ENCODE measurements around the gene CALML4. TPM values are rescaled to one million over a fixed set of nuclear protein-coding genes. Genes with fewer than 3 reads are reported as not detected.
A peak's percentile ranks its signal among the peaks of the same experiment; 100 is the strongest.

The CALML4 gene
- total and polyA plus RNA-seq, 7 donors = 0.85 to 2.2 (median 1.4) TPM

DNA sequence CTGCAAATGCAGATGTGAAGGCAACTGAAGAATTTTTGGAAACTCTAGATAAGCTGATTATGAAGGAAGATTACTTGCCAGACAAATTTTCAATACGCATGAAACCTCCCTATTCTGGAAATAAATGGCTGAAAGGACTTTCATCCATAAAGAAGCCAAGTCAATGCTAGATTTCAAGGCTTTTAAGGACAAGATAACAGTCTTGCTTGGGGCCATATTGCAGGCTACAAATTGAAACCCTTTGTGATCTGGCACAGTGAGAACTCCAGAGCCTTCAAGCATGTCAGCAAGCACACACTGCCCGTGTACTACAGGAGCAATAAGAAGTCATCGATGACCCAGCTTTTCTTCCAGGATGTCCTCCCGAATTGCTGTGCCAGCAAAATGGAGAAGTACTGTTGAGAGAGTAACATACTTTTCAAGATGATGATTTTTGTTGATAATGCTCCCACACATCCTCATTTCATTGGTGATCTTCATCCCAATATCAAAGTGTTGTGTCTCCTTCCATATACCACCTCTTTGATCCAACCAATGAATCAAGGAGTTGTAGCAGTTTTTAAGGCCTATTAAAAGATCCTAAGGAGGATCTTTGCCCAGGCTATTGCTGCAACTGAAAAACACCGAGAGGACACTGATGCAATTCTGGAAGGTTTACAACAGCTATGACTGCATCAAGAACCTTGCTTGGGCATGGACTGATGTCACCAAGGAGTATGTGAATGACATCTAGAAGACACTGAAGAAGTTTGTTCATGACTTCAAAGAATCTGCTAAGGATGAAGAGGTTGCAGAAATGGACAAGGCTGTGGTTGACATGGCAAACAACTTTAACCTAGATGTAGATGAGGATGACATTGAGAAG, 20.3 kb downstream of the CALML4 start:
- TF ChIP-seq CTCF (IDR thresholded peaks at IDR 0.05) = no peak
- H3K4me1 ChIP-seq = peaks cover 35% of the 10 kb centered on the region
- peaks cover 7 to 46% of the 10 kb centered on the region in 2 donors for H3K36me3 ChIP-seq (ENCODE audit: insufficient read depth in 1 of 2, low read depth in 1 of 2)
- peak in 2 of 4 donors; percentile 60 to 69 for ATAC-seq
- no peak for DNase-seq
- no peaks in the 10 kb centered on the region for H3K27me3 ChIP-seq (ENCODE audit: insufficient read depth in 3 of 3, low read length in 2 of 3)
- intact Hi-C loops (cut with DNase I) = no loop called here
- H3K9me3 ChIP-seq = no peaks in the 10 kb centered on the region
- no peak overlapping the region for H3K27ac ChIP-seq
- WGBS, 3 donors = 75 to 85% (median 78%) methylated on average over 5 of the region's 5 CpGs
- H3K4me3 ChIP-seq = no peak overlapping the region

DNA sequence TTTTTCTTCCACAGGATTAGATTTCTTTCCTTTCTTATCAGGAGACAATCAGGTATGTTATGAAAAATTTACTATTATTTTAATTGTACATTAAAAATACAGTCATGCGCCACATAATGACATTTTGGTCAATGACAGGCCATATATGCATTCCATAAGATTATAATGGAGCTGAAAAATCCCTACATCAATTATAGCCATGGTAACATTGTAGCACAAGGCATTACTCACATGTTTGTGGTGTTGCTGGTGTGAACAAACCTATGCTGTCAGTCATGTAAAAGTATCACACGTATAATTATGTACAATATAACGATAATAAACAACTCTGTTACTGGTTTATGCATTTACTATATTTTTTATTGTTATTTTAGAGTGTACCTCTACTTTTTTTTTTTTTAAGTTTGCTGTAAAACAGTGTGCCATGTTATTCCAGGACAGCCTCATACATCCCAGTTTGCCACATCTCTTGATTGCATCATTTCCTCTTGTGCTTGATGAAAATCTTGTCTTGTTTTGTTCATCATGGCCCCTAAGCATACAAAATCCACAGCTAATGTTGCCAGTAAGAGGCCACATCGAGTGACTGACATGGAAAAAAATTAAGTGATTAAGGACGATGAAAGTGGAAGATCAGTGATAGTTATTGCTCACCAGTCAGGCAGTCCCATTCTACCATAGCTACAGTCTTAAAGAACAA, 21.4 kb downstream of the CALML4 start:
- peaks cover 7 to 46% of the 10 kb centered on the region in 2 donors for H3K36me3 ChIP-seq (ENCODE audit: insufficient read depth in 1 of 2, low read depth in 1 of 2)
- no peak for DNase-seq
- H3K9me3 ChIP-seq = no peaks in the 10 kb centered on the region
- 90 to 93% (median 90%) methylated on average over 5 of the region's 5 CpGs for WGBS, 3 donors
- no peak for ATAC-seq
- H3K27ac ChIP-seq = no peak overlapping the region
- H3K27me3 ChIP-seq (ENCODE audit: insufficient read depth in 3 of 3, low read length in 2 of 3) = no peaks in the 10 kb centered on the region
- no peak for TF ChIP-seq CTCF (IDR thresholded peaks at IDR 0.05)
- intact Hi-C loops (cut with DNase I) = no loop called here
- no peak overlapping the region for H3K4me3 ChIP-seq
- peaks cover 26% of the 10 kb centered on the region for H3K4me1 ChIP-seq

DNA sequence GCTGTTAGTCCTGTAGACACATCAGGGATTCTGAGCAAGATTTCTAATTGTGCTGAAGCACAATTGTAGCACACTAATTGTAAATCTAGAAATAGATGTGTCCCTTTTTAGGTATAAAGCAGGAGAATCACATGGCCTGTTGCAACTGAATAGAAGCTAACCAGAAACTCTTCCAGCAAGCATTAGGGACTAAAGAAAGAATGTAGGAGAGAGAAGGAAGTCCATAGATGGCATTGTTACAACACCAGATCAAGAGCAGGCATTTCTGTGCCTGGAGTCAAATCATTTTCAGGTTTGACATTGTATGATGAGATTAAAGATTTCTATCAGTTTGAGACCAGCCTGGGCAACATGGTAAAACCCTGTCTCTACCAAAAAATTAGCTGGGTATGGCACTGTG, 27.4 kb downstream of the CALML4 start:
- Histone ChIP-seq H3K27me3 (ENCODE audit: insufficient read depth in 3 of 3, low read length in 2 of 3) (no peaks in the 10 kb centered on the region), H3K9me3 (no peaks in the 10 kb centered on the region), H3K36me3 (ENCODE audit: insufficient read depth in 1 of 2, low read depth in 1 of 2) (peaks cover 4 to 66% of the 10 kb centered on the region in 2 donors), H3K27ac (no peak overlapping the region), H3K4me1 (no peaks in the 10 kb centered on the region), H3K4me3 (no peak overlapping the region)
- intact Hi-C loops (cut with DNase I) = no loop called here
- TF ChIP-seq CTCF (IDR thresholded peaks at IDR 0.05) = no peak
- DNase-seq (no peak), ATAC-seq (no peak)

- intact Hi-C loops (cut with DNase I) = no loop called here
- Histone ChIP-seq H3K4me3 (no peak overlapping the region), H3K27ac (no peak overlapping the region), H3K4me1 (no peaks in the 10 kb centered on the region), H3K36me3 (ENCODE audit: insufficient read depth in 1 of 2, low read depth in 1 of 2) (peaks cover 4 to 57% of the 10 kb centered on the region in 2 donors), H3K9me3 (no peaks in the 10 kb centered on the region), H3K27me3 (ENCODE audit: insufficient read depth in 3 of 3, low read length in 2 of 3) (no peaks in the 10 kb centered on the region)
- 93 to 98% (median 94%) methylated on average over 3 of the region's 3 CpGs for WGBS, 3 donors
- no peak for TF ChIP-seq CTCF (IDR thresholded peaks at IDR 0.05)
- ATAC-seq (no peak), DNase-seq (no peak)
These were observed 28.5 kb downstream of the CALML4 start for GRCh38 chr15:68176601-68177000.

All from psoas muscle (tissue), 8 donors.